Left ventricle myocardium inferior (tissue), 1 donor: ENCODE results near the gene MAN2C1. TPM values are rescaled to one million over a fixed set of nuclear protein-coding genes. Genes with fewer than 3 reads are reported as not detected.

Experiments used
- DNase-seq: peaks from one replicate; pipeline ENCODE4 v3.0.0-alpha.2; 2020
- H3K27ac ChIP-seq: fragments of 200-600 bp; replicated peaks from 2 replicates; pipeline ENCODE4 v1.8.0; 2021
- H3K27me3 ChIP-seq: fragments of 200-600 bp; 2 replicates; pipeline ENCODE4 v1.8.0; 2021; ENCODE audit warnings: low read depth
- H3K36me3 ChIP-seq: fragments of 200-600 bp; 2 replicates; pipeline ENCODE4 v1.8.0; 2021
- H3K4me1 ChIP-seq: fragments of 200-600 bp; 2 replicates; pipeline ENCODE4 v1.8.0; 2021
- H3K4me3 ChIP-seq: fragments of 200-600 bp; 2 replicates; pipeline ENCODE4 v1.8.0; 2021; ENCODE audit warnings: mild to moderate bottlenecking, moderate library complexity
- H3K9me3 ChIP-seq: fragments of 200-600 bp; replicated peaks from 2 replicates; pipeline ENCODE4 v1.8.0; 2021
- CTCF ChIP-seq: fragments of 200-600 bp; IDR thresholded peaks from 2 replicates; pipeline ENCODE4 v1.8.0; 2021; ENCODE audit warnings: antibody characterized with exemption, mild to moderate bottlenecking, borderline replicate concordance
- intact Hi-C: fragments of 100-400 bp; cut with micrococcal nuclease; formaldehyde crosslinking; loops from one replicate; pipeline ENCODE4 v1.11.0; 2022
- total RNA-seq: library from RNA; stranded (reverse); fragmentation: NEBNext Ultra II Directional; extraction: Animal tissue kit (Norgen Biotek cat#: 25700); gene quantifications from one replicate; pipeline ENCODE4 v1.2.1, GENCODE V29; 2021
- donor health status: DM: no; HTN: yes; CAD: no; lungs with severe emphysema.

The MAN2C1 gene
- total RNA-seq, 1 donor from 2014 or later, result 114 TPM

- intact Hi-C loops, result loop anchor here (5.0 kb wide), 1 partner anchor 82 kb away; the partner anchor contains the start of gene SIN3A
- Histone ChIP-seq H3K36me3 (peaks cover 64% of the 10 kb centered on the region), H3K4me3 (no peak overlapping the region), H3K9me3 (no peaks in the 10 kb centered on the region), H3K27ac (peak overlapping the region; percentile 99), H3K4me1 (peaks cover 30% of the 10 kb centered on the region), H3K27me3 (no peaks in the 10 kb centered on the region)
- TF ChIP-seq CTCF, result no peak
- DNase-seq, result no peak
Observed at GRCh38 chr15:75369897-75370581, 1.6 kb upstream of the MAN2C1 start.

GRCh38 chr15:75368689-75369239, 357 bp upstream of the MAN2C1 start:
- Histone ChIP-seq H3K27ac (peak overlapping the region; percentile 99), H3K4me3 (peak overlapping the region; percentile 89), H3K4me1 (peaks cover 30% of the 10 kb centered on the region), H3K27me3 (no peaks in the 10 kb centered on the region), H3K9me3 (no peaks in the 10 kb centered on the region), H3K36me3 (peaks cover 64% of the 10 kb centered on the region)
- DNase-seq, result no peak
- intact Hi-C loops, result loop anchor here (5.0 kb wide), 1 partner anchor 84 kb away; the partner anchor contains the start of gene SIN3A
- TF ChIP-seq CTCF, result no peak

- peak overlapping the region; percentile 99 for H3K27ac ChIP-seq
- no peak for TF ChIP-seq CTCF
- H3K27me3 ChIP-seq, result no peaks in the 10 kb centered on the region
- peaks cover 30% of the 10 kb centered on the region for H3K4me1 ChIP-seq
- intact Hi-C loops, result loop anchor here (5.0 kb wide), 1 partner anchor 85 kb away; the partner anchor contains the start of gene SIN3A
- peak overlapping the region; percentile 89 for H3K4me3 ChIP-seq
- no peaks in the 10 kb centered on the region for H3K9me3 ChIP-seq
- DNase-seq, result no peak
- peaks cover 64% of the 10 kb centered on the region for H3K36me3 ChIP-seq
Observed at GRCh38 chr15:75367406-75367912, 948 bp downstream of the MAN2C1 start.

- Histone ChIP-seq H3K27me3 (no peaks in the 10 kb centered on the region), H3K27ac (peak overlapping the region; percentile 99), H3K36me3 (peaks cover 64% of the 10 kb centered on the region), H3K9me3 (no peaks in the 10 kb centered on the region), H3K4me3 (peak overlapping the region; percentile 89), H3K4me1 (peaks cover 30% of the 10 kb centered on the region)
- no peak for DNase-seq
- TF ChIP-seq CTCF, result no peak
- intact Hi-C loops, result loop anchor here (5.0 kb wide), 1 partner anchor 85 kb away; the partner anchor contains the start of gene SIN3A
Observed at GRCh38 chr15:75367006-75367405, 1.4 kb downstream of the MAN2C1 start.

GRCh38 chr15:75366163-75366562, 2.2 kb downstream of the MAN2C1 start:
- Histone ChIP-seq H3K27me3 (no peaks in the 10 kb centered on the region), H3K9me3 (no peaks in the 10 kb centered on the region), H3K4me3 (no peak overlapping the region), H3K36me3 (peaks cover 64% of the 10 kb centered on the region), H3K27ac (no peak overlapping the region), H3K4me1 (peaks cover 30% of the 10 kb centered on the region)
- intact Hi-C loops, result loop anchor here (5.0 kb wide), 1 partner anchor 86 kb away; the partner anchor contains the start of gene SIN3A
- no peak for DNase-seq
- no peak for TF ChIP-seq CTCF
